HG03432 (cell line): Measurements from ENCODE around the gene CPZ.

Experiments
- ATAC-seq: cut with Tn5 transposase; IDR thresholded peaks from one replicate; pipeline ENCODE4 v1.9.1; 2021; ENCODE audit warnings: mild to moderate bottlenecking, moderate library complexity; ENCODE audit not compliant: unreplicated experiment

CPZ gene

DNA sequence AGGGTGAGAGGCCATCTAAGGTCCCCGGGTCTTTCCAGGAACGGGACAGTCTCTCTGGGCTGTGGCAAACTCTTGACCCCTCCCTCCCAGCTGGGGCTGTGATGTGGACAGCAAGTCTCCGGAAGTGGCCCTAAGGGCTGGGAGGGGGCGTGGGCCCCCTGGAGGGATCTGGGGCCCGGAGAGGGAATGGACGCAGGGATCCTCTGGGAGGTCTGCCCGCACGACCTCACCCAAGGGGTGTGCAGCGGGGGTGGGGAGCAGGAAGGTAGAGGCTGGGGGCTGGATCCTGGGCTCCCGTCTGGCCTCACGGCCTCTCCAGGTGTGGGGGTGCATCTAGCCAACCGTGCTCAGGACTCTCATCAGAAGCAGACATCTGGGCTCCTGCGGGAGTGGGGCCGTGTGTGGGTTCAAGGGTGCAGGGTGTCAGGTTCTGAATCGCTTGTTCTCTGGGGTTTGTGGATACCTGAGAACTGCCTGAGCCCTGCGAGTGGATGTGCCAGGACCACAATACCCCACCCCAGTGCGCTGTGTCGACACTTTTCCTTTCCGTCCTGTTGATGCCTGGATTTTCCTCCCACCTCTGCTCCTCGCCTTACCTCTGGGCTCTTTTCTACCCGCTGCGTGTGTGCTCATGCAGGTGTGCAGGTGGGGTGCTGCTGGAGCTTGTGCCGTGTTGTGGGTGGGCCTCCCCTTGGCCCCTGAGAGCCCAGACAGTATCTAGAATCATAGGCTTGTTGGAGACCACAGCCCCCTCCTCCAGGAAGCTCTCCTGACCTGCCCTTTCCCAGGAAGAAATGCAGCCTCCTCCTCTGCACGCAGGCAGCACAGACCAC lies 915 bp downstream of the CPZ start:
- no peak for ATAC-seq

- no peak for ATAC-seq
Measured at GRCh38 chr4:8594097-8595038, 1.8 kb downstream of the CPZ start.

DNA sequence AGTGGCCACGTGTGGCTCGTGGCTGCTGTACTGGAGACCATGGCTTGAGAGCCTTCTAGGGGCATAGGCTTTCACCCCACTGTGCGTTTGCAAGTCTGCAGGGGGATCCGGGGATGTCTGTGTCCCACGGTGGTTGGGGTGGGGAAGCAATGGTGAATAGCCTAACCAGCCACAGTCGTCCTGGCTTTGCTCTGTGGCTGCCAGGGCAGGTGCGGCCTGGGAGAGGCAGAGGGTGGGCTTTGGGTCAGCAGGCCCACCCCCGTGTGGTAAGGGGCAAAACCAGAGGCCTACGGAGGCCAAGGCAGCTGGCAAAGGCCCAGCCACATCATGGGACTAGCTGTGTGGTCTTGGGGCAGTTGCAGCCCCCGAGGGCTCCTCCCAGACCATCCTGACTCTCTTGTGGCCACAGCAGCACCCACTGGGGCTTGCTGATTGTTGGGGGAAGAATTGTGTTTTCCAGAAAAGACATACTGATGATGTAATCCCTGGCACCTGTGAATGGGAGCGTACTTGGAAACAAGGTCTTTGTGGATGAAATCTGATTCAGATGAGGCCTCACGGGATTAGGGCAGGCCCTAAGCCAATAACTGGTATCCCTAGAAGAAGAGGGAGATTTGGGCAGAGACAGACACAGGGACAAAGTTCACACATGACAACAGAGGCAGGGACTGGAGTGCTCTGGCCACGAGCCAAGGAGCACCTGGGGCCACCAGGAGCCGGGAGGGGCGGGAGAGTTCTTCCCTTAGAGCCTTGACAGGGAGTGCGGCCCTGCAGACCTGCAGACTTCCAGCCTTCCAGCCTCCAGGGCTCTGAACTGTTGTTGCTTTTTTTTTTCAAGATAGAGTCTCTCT lies 2.9 kb downstream of the CPZ start:
- no peak for ATAC-seq

DNA sequence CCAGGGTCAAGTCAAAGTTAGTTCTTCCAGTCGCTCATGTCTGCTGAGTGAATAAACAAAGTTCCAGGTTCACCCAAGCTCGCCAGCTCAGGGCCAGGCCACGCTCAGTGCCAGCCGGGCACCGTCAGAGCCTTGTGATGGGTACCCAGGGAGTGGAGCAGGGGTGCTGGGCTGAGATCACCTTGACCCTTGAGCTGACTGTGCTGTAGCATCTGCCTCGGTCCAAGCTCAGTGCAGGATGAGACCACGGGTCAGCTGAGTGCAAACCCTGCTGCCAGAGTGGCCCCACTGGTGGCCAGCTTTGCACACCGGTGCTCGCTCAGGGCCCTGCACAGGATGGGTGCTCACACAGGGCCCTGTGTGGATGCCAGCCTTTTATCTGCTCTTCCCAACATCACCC lies 4.3 kb downstream of the CPZ start:
- ATAC-seq: no peak

- no peak for ATAC-seq
Measured at GRCh38 chr4:8597319-8597718, 4.8 kb downstream of the CPZ start.

DNA sequence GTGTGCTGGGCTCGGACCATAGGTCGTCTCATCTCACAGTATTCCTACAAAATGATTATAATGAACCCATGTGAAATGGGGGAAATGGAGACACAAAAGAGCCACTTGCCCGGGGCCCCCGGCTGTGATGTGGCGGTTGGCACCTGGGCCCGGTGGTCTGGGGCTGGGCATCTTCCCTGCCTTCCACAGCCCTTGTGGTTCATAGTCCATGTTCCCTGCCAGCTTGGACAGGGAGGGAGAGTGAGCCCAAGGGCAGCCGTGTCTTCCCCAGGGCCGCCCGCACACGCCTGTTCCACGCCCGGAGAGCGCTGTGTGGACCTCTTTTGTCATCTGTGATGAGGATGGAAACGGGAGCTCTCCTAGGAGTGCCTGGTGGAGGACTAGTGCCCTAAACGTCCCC lies 5.2 kb downstream of the CPZ start:
- ATAC-seq: no peak

DNA sequence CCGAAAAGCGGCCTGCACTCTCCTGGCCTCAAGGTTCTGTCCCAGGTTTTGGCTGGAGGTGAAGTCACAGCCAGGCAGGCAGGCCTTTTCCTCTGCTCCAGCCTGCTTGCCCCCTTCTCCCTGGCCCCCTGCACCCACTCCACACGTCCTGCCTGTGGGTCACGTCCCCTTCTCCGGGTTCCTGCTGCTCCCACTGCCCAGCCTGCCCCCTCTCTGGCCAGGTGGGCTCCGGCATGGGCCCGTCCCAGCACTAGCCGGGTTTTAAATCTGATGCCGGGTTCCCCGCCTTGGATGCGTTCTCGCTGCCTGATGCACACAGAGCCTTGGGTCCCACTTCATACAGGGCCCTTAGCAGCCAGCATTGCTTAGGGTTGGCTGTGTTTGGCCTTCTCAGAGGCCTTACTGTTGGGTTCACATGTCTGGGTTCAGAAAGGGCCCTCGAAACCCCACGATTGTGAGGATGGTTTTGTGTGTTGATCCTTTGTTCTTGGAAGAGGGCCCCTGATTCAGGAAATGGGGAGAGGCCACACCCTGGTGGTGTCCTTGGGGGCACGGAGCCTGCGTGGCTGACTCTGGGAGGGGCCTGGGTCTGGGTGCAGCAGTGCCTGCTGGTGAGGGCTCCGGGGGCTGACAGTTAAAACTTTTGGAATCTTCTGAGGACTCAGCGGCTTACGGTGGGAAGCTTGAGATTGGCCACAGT lies 6.0 kb downstream of the CPZ start:
- ATAC-seq: no peak

GRCh38 chr4:8599091-8599460 lies 6.5 kb downstream of the CPZ start:
- ATAC-seq: no peak

- ATAC-seq: no peak
Measured at GRCh38 chr4:8599657-8600056, 7.1 kb downstream of the CPZ start.

- no peak for ATAC-seq
Measured at GRCh38 chr4:8600266-8600665, 7.7 kb downstream of the CPZ start.

GRCh38 chr4:8600686-8601085 lies 8.1 kb downstream of the CPZ start:
- no peak for ATAC-seq

GRCh38 chr4:8601086-8601485 lies 8.5 kb downstream of the CPZ start:
- no peak for ATAC-seq

- no peak for ATAC-seq
Measured at GRCh38 chr4:8601556-8601955, 9.0 kb downstream of the CPZ start.

DNA sequence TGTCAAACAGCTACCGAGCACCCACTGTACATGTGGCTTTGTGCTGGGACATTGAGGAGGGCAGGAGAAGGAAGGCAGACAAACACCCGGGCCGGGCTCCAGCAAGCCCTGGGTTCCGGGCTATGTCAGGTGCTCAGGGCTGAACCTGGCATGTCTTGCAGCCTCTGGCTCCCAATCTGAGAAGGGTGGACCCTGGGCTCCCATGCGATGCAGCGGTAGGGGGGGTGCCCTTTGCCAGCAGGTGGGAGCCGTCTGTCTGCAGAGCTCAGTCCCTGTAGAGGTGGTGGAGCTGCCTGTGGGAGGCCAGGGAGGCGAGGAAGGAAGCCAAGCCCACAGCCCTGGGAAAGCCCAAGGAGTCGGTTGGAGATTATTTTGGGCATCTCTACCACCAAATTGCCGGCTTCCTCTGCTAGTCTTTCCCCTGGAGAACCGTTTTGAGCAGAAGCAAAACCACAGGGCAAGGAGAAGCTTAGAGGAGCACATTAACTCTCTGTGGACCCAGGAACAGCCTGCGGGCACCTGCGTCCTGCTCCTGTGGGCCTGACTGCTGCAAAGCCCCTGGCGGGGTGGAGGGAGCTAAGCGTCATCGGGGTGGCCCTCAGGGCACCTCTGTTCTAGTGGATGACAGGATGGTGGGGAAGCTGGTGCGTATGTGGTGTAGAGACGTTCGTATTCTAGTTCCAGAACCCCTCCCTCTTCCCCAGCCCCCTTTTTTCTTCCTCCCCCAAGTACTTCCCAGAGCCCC lies 10.3 kb downstream of the CPZ start:
- ATAC-seq: no peak

- ATAC-seq: no peak
Measured at GRCh38 chr4:8603931-8604330, 11.4 kb downstream of the CPZ start.

DNA sequence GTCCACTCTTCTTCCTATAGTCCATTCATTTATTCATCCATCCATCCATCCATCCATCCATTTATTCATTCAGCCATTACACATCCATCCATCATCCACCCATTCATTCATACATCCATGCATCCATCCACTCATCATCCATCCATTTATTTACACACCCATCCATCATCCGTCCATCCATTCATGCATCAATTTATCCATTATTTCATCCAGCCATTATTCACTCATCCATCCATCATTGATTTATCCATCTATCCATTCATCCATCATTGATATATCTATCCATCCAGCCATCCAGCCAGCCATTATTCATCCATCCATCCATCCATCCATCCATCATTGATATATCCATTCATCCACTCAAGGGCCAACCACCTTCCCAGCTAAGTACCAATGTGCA lies 12.7 kb downstream of the CPZ start:
- ATAC-seq: no peak

- no peak for ATAC-seq
Measured at GRCh38 chr4:8606476-8606875, 13.9 kb downstream of the CPZ start.

DNA sequence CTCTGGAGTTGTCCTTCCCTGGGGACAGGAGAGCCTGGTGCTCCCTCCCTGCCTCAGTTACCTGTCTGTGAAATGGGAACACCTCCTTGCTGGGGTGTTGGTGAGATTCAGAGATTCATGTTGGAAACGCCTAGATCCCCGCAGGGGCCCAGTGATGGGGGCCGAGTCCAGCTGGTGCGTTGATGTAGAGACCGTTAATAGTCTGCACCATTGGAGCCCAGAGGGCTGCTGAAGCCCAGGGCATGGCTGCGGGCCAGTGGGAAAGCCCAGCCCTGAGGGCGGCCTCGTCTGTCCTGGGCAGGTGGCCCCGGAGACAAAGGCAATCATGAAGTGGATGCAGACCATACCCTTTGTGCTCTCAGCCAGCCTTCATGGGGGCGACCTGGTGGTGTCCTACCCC lies 14.4 kb downstream of the CPZ start:
- ATAC-seq: no peak

- no peak for ATAC-seq
Measured at GRCh38 chr4:8607603-8608481, 15.3 kb downstream of the CPZ start.
